ENCODE data around the gene TMEM129.

The TMEM129 gene

GRCh38 chr4:1693131-1693896 is 27.8 kb downstream of the TMEM129 start:
- Mint-ChIP-seq H3K27me3 (ENCODE audit: low read depth, poor library complexity) (no peaks in the 10 kb centered on the region), H3K27ac (peak overlapping the region; percentile 57), H3K9me3 (no peaks in the 10 kb centered on the region), H3K4me3 (no peak overlapping the region), H3K36me3 (ENCODE audit: low read depth) (peaks cover 52% of the 10 kb centered on the region), H3K4me1 (no peaks in the 10 kb centered on the region)
- peak; percentile 91 for TF ChIP-seq CTCF (IDR thresholded peaks at IDR 0.05)
- peak; percentile 78 for DNase-seq

- Mint-ChIP-seq H3K27me3 (ENCODE audit: low read depth, poor library complexity) (no peaks in the 10 kb centered on the region), H3K36me3 (ENCODE audit: low read depth) (peaks cover 52% of the 10 kb centered on the region), H3K9me3 (no peaks in the 10 kb centered on the region), H3K4me1 (no peaks in the 10 kb centered on the region), H3K4me3 (no peak overlapping the region), H3K27ac (no peak overlapping the region)
- DNase-seq = no peak
- TF ChIP-seq CTCF (IDR thresholded peaks at IDR 0.05) = no peak
These were observed 29.3 kb downstream of the TMEM129 start for GRCh38 chr4:1691737-1692373.

GRCh38 chr4:1690698-1691097 is 30.4 kb downstream of the TMEM129 start:
- Mint-ChIP-seq H3K27me3 (ENCODE audit: low read depth, poor library complexity) (no peaks in the 10 kb centered on the region), H3K36me3 (ENCODE audit: low read depth) (peaks cover 45% of the 10 kb centered on the region), H3K4me3 (no peak overlapping the region), H3K9me3 (no peaks in the 10 kb centered on the region), H3K4me1 (no peaks in the 10 kb centered on the region), H3K27ac (peak overlapping the region; percentile 87)
- no peak for TF ChIP-seq CTCF (IDR thresholded peaks at IDR 0.05)
- DNase-seq = no peak

GRCh38 chr4:1686440-1687036 is 34.6 kb downstream of the TMEM129 start:
- peaks cover 17% of the 10 kb centered on the region for H3K36me3 Mint-ChIP-seq (ENCODE audit: low read depth)
- DNase-seq = no peak
- no peak overlapping the region for H3K4me3 Mint-ChIP-seq
- no peak for TF ChIP-seq CTCF (IDR thresholded peaks at IDR 0.05)
- no peak overlapping the region for H3K27ac Mint-ChIP-seq
- peaks cover 11% of the 10 kb centered on the region for H3K4me1 Mint-ChIP-seq
- peaks cover 22% of the 10 kb centered on the region for H3K27me3 Mint-ChIP-seq (ENCODE audit: low read depth, poor library complexity)
- H3K9me3 Mint-ChIP-seq = peaks cover 4% of the 10 kb centered on the region

GRCh38 chr4:1685235-1686150 is 35.6 kb downstream of the TMEM129 start:
- no peak for DNase-seq
- peaks cover 11% of the 10 kb centered on the region for H3K4me1 Mint-ChIP-seq
- no peak overlapping the region for H3K27ac Mint-ChIP-seq
- peaks cover 29% of the 10 kb centered on the region for H3K27me3 Mint-ChIP-seq (ENCODE audit: low read depth, poor library complexity)
- peaks cover 11% of the 10 kb centered on the region for H3K9me3 Mint-ChIP-seq
- TF ChIP-seq CTCF (IDR thresholded peaks at IDR 0.05) = no peak
- peaks cover 12% of the 10 kb centered on the region for H3K36me3 Mint-ChIP-seq (ENCODE audit: low read depth)
- no peak overlapping the region for H3K4me3 Mint-ChIP-seq

Data from nephron progenitor cell (in vitro differentiated cells).